ENCODE data around the gene LSP1.

Gene LSP1

GRCh38 chr11:1851468-1852180 lies 1.3 kb upstream of the LSP1 start:
- no peak for DNase-seq

- no peak for DNase-seq
Measured at GRCh38 chr11:1852271-1852876, 510 bp upstream of the LSP1 start.

GRCh38 chr11:1853376-1854131 lies 670 bp downstream of the LSP1 start:
- no peak for DNase-seq

- DNase-seq: no peak
Measured at GRCh38 chr11:1854132-1854948, 1.5 kb downstream of the LSP1 start.

GRCh38 chr11:1854949-1855885 lies 2.3 kb downstream of the LSP1 start:
- no peak for DNase-seq

- DNase-seq: no peak
Measured at GRCh38 chr11:1855886-1856265, 3.0 kb downstream of the LSP1 start.

- DNase-seq: no peak
Measured at GRCh38 chr11:1856306-1857005, 3.6 kb downstream of the LSP1 start.

GRCh38 chr11:1857064-1857463 lies 4.2 kb downstream of the LSP1 start:
- no peak for DNase-seq

GRCh38 chr11:1858154-1858553 lies 5.3 kb downstream of the LSP1 start:
- DNase-seq: no peak

GRCh38 chr11:1858576-1858975 lies 5.7 kb downstream of the LSP1 start:
- DNase-seq: no peak

- DNase-seq: no peak
Measured at GRCh38 chr11:1859004-1859403, 6.1 kb downstream of the LSP1 start.

GRCh38 chr11:1860108-1860507 lies 7.2 kb downstream of the LSP1 start:
- DNase-seq: no peak

GRCh38 chr11:1861435-1862411 lies 8.8 kb downstream of the LSP1 start:
- no peak for DNase-seq

- no peak for DNase-seq
Measured at GRCh38 chr11:1862588-1863351, 9.9 kb downstream of the LSP1 start.

GRCh38 chr11:1863352-1864216 lies 10.7 kb downstream of the LSP1 start:
- DNase-seq: no peak

GRCh38 chr11:1864231-1864630 lies 11.3 kb downstream of the LSP1 start:
- DNase-seq: no peak

GRCh38 chr11:1864831-1865665 lies 12.2 kb downstream of the LSP1 start:
- DNase-seq: no peak

Measured in NCI-H1417 treated with DMSO at 0.1 percent for 48 hours (cell line).